NCI-H146 (cell line): ENCODE data around the gene PASD1.
"Not testable (repeated sequence)": the region's sequence is repeated elsewhere in the genome, so short reads cannot be mapped to it uniquely, and the experiment has no call there.

Experiments
- DNase-seq: peaks from one replicate; lab custom pipeline; 2025; lab: John Stamatoyannopoulos, UW

Gene PASD1, protein sequence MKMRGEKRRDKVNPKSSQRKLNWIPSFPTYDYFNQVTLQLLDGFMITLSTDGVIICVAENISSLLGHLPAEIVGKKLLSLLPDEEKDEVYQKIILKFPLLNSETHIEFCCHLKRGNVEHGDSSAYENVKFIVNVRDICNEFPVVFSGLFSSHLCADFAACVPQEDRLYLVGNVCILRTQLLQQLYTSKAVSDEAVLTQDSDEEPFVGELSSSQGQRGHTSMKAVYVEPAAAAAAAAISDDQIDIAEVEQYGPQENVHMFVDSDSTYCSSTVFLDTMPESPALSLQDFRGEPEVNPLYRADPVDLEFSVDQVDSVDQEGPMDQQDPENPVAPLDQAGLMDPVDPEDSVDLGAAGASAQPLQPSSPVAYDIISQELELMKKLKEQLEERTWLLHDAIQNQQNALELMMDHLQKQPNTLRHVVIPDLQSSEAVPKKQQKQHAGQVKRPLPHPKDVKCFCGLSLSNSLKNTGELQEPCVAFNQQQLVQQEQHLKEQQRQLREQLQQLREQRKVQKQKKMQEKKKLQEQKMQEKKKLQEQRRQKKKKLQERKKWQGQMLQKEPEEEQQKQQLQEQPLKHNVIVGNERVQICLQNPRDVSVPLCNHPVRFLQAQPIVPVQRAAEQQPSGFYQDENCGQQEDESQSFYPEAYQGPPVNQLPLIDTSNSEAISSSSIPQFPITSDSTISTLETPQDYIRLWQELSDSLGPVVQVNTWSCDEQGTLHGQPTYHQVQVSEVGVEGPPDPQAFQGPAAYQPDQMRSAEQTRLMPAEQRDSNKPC

GRCh38 chrX:151563449-151563848, at the start of gene PASD1:
Gene PASD1, plus strand, starts transcription at chrX:151563675. Its CDS starts 37,879 bp downstream, at chrX:151601554.
- DNase-seq, result no peak

GRCh38 chrX:151515237-151515636, 48.2 kb upstream of the PASD1 start:
- no peak for DNase-seq

GRCh38 chrX:151516538-151517187, 46.8 kb upstream of the PASD1 start:
- DNase-seq, result no peak

DNA sequence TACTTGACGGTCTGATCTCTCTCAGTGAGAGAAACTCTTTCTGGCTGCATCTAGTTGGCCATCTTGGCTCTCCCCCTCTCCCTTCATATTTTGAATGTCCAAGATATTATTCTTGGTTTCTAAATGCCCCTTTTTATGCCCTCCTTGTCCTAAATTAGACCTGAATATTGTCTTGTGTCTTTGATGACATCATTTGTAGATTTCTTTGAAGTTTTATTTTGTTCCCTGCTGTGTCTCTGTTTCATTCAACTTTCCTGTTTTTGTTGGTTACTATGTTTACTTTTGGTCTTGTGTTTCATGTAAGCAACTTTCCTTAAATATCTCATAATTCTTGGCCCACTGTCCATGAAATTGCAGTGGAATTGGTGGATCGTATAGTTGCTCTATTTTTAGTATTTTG, 46.1 kb upstream of the PASD1 start:
- DNase-seq, result no peak

DNA sequence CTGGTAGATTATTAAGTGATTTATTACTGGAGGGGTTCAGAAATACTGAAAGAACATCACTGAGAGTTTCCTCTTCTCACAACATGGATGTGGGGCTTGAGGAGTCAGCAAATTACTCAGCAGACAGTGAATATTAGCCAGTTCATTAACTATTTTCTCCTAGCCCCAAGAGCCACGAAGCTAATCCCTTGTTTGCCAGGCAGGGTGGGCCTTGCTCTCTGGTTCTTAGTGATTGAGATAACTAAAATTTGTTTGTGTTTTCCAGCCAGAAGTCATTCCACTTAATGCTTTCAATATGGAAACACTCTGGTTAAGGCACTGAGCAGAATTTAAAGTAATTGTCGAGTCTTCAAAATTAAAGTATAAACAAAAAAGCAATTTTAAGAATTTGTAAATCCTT, 40.1 kb upstream of the PASD1 start:
- DNase-seq, result no peak

GRCh38 chrX:151536571-151536970, 26.9 kb upstream of the PASD1 start:
- DNase-seq, result no peak

GRCh38 chrX:151537572-151537971, 25.9 kb upstream of the PASD1 start:
- DNase-seq, result no peak

DNA sequence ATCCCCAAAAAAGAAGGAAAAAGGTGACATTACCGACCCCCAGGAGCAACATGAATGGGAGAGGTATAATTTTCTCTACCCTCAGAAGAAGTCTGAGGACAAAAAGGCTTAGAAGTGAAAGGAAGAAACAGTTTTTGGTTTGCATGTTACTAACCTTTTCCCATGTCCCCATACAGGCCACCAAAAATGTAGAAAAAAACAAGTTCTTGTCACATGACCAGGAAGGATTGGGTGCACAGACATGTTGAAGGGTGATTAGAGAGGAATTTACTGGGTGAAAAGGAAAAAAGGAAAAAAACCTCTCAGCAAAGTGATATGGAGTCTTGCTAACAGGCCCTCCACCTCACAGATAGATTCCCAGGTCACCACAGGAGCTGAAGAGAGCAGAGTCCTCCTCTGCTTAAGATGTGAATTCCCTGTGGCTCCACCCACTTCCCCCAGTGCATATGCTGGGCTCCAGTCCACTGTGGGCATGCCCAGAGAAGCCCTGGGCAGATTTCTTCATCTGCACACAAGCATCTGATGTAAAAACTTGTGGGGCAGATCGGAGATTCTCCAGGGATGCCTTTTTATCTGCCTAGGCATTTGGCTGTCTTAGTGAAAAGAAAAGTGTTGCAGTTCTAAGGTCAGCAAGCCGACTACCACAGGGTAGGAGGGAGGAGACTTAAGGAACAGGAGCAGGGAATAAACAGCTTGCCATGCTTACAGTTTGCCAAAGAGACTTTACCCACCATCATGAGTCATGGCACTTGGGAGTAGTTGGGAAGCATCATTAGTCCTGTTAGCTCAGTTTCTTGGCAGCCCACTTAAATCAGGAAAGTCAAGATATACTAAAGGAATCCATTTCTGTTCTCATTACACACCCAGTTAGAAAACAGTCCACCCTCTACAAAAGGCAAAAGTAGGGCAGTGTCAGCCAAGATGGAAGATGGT, 25.0 kb upstream of the PASD1 start:
- DNase-seq, result no peak

DNA sequence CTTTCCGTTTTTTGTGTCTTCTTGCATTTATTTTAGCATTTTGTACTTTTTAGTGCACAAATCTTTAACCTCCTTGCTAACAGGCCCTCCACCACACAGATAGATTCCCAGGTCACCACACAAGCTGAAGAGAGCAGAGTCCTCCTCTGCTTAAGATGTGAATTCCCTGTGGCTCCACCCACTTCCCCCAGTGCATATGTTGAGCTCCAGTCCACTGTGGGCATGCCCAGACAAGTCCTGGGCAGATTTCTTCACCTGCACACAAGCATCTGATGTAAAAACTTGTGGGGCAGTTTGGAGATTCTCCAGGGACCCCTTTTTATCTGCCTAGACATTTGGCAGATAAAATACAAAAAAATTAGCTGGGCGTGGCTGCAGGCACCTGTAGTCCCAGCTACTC, 19.8 kb upstream of the PASD1 start:
- no peak for DNase-seq

GRCh38 chrX:151546226-151546625, 17.2 kb upstream of the PASD1 start:
- DNase-seq, result not testable (repeated sequence)

DNA sequence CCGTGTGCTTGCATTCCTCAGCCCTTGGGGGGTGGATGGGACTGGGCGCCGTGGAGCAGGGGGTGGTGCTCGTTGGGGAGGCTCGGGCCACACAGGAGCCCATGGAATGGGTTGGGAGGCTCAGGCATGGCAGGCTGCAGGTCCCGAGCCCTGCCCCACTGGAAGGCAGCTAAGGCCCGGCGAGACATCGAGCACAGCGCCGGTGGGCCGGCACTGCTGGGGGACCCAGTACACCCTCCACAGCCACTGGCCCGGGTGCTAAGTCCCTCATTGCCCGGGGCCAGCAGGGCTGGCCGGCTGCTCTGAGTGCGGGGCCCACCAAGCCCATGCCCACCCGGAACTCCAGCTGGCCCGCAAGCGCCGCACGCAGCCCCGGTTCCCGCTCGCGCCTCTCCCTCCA, 12.3 kb upstream of the PASD1 start:
- DNase-seq, result not testable (repeated sequence)

- no peak for DNase-seq
Observed at GRCh38 chrX:151552743-151553142, 10.7 kb upstream of the PASD1 start.

DNA sequence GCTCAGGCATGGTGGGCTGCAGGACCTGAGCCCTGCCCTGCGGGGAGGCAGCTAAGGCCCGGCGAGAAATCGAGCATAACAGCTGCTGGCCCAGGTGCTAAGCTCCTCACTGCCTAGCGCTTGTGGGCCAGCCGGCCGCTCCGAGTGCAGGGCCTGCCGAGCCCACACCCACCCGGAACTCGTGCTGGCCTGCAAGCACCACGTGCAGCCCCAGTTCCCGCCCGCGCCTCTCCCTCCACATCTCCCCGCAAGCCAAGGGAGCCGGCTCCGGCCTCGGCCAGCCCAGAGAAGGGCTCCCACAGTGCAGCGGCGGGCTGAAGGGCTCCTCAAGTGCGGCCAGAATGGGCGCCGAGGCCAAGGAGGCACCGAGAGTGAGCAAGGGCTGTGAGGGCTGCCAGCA, 8.2 kb upstream of the PASD1 start:
- DNase-seq, result not testable (repeated sequence)

- DNase-seq, result not testable (repeated sequence)
Observed at GRCh38 chrX:151562485-151562884, 990 bp upstream of the PASD1 start.

GRCh38 chrX:151563003-151563402, 472 bp upstream of the PASD1 start:
- DNase-seq, result not testable (repeated sequence)

DNA sequence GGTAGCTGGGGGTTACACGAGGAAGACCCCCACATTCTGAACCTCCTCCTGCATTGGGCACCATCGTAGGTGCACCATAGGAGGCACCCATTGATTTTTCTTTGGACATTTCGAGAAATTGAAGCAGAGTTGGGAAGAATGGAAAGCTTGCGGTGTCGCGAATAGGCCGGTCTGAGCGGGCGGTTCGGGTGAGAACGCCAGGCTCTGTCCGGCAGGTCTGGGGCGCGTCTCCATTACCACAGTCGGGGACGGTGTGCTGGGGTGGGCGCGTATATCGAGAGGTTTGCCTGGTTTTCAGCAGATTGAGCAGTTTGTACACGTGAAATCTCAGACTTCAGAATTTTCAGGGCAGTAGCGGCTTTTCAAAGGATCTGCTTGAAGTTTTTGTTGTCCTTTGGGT, 560 bp downstream of the PASD1 start:
- no peak for DNase-seq

GRCh38 chrX:151566872-151567271, 3.4 kb downstream of the PASD1 start:
- DNase-seq, result not testable (repeated sequence)

- no peak for DNase-seq
Observed at GRCh38 chrX:151570561-151570960, 7.1 kb downstream of the PASD1 start.

- not testable (repeated sequence) for DNase-seq
Observed at GRCh38 chrX:151593384-151593783, 29.9 kb downstream of the PASD1 start.

- DNase-seq, result no peak
Observed at GRCh38 chrX:151596282-151596681, 32.8 kb downstream of the PASD1 start.

DNA sequence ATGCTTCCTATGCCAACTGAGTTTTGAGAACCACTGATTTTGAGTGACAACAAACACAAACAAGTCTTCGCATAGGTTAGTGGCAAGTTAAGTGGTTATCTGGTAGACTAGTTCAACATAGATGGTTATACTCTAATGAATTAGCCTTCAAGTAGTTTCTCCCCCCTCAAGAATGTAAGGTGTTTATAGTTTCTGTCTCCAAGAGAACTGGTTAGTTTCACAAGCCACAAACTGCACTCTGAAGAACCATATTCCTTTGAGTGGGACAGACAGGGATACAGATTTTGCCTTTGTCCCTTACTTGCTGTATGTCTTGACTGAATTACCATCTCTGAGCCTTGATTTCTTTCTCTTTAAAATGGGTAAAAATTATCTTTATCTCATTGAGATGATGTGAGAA, 41.5 kb downstream of the PASD1 start:
- DNase-seq, result no peak

DNA sequence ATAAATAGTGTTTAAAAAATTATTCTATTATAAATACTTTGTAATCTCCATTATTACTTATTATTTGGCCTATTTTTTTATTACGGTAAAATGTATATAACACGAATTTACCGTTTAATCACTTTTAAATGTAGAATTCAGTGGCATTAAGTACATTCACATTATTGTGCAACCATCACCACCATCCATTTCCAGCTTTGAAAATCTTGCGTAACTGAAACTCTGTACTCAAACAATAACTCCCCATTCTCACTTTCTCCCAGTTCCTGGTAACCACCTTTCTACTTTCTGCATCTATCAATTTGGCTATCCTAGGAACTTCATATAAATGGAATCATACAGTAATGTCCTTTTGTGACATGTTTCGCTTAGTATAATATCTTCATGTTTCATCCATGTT, 45.7 kb downstream of the PASD1 start:
- no peak for DNase-seq
